Heart right ventricle (tissue), 16 donors: ENCODE data around the gene API5. TPM values are rescaled to one million over a fixed set of nuclear protein-coding genes. Genes with fewer than 3 reads are reported as not detected.

Experiments
- ATAC-seq, 8 donors: fragments of 200-7000 bp; cut with Tn5 transposase; one replicate each; pipeline ENCODE4 v1.9.1; 2020; ENCODE audit warnings: mild to moderate bottlenecking in 8 of 8, moderate library complexity in 8 of 8, moderate number of reproducible peaks in 1 of 8
- DNase-seq, 2 donors: peaks; one replicate each; pipeline ENCODE4 v3.0.0-alpha.2; 2020
- H3K27ac ChIP-seq, 10 donors: fragments of 200-600 bp; sonication (generic) in 2 of 10; one replicate each; pipeline versions ENCODE4 v1.5.0 to v1.8.0; 2020 to 2022; ENCODE audit warnings: mild to moderate bottlenecking in 3 of 10
- H3K27me3 ChIP-seq, 7 donors: fragments of 200-600 bp; one replicate each; pipeline ENCODE4 v1.8.0; 2021 to 2022; ENCODE audit warnings: mild to moderate bottlenecking in 2 of 7
- H3K36me3 ChIP-seq, 9 donors: fragments of 200-600 bp; sonication (generic) in 1 of 9; one replicate each; pipeline versions ENCODE4 v1.5.0 to v1.8.0; 2020 to 2022; ENCODE audit warnings: mild to moderate bottlenecking in 2 of 9
- H3K4me1 ChIP-seq, 9 donors: fragments of 200-600 bp; sonication (generic) in 1 of 9; one replicate each; pipeline versions ENCODE4 v1.5.0 to v1.8.0; 2020 to 2022; ENCODE audit warnings: mild to moderate bottlenecking in 4 of 9
- H3K4me3 ChIP-seq, 10 donors: fragments of 200-600 bp; sonication (generic) in 2 of 10; one replicate each; pipeline versions ENCODE4 v1.5.0 to v1.8.0; 2020 to 2022; ENCODE audit warnings: mild to moderate bottlenecking in 7 of 10, moderate library complexity in 2 of 10
- H3K9me3 ChIP-seq, 11 donors: fragments of 200-600 bp in 10 of 11; sonication (generic) in 2 of 11; one replicate each; pipeline versions ENCODE4 v1.5.0 to v1.8.0; 2013 to 2022; ENCODE audit warnings: mild to moderate bottlenecking in 2 of 11, control low read depth in 1 of 11, moderate library complexity in 1 of 11
- WGBS, 2 donors: extraction: QIAGEN DNeasy Blood & Tissue Kit; methylation state at CpG; one replicate each; pipeline ENCODE4 v1.1.7; 2013; ENCODE audit warnings: inconsistent platforms in 1 of 2; 5-methylcytosine and 5-hydroxymethylcytosine counted together
- intact Hi-C, 10 donors: fragments of 100-400 bp; cut with DNase I; formaldehyde crosslinking; loops; one replicate each; pipeline versions ENCODE4 v1.11.1 to v1.14.2; 2022
- long read RNA-seq, 3 donors: library from polyadenylated mRNA; unstranded; transcript quantifications; one replicate each; pipeline ENCODE4 v2.0.0, GENCODE V29; 2020 to 2021
- polyA plus RNA-seq, 2 donors: library from polyadenylated mRNA; stranded (reverse); fragments of 200-250 nt; gene quantifications; one replicate each; pipeline ENCODE4 v1.2.3, GENCODE V29; 2013
- total RNA-seq, 10 donors: library from RNA; stranded (reverse); fragmentation: NEBNext Ultra II Directional in 3 of 10; extraction: Animal tissue kit (Norgen Biotek cat#: 25700) in 3 of 10; gene quantifications; one replicate each; pipeline versions ENCODE4 v1.2.1 to v1.2.4, GENCODE V29; 2021 to 2023
- TF ChIP-seq, protein P1 (sequence below), 9 donors: fragments of 200-600 bp; sonication (generic) in 2 of 9; IDR thresholded peaks; one replicate each; pipeline versions ENCODE4 v1.5.0 to v1.8.0; 2021 to 2022; ENCODE audit warnings: antibody characterized with exemption in 9 of 9, mild to moderate bottlenecking in 5 of 9, moderate library complexity in 1 of 9
- donor health status: Arrhythmogenic right ventricular cardiomyopathy.
- donor health status: ischemic (EF 13 %, LVEDD 7.1; RV severe dilation, severe dysfunction).
- donor health status: healthy with polysubstance abuse.
- donor health status: DM: no; HTN: yes; CAD: no.
- donor health status: DM: no; HTN: no; CAD: no.
- donor health status: ischemic (EF 25% LVEDD 6.9; RV normal size, moderate dysfunction).
- donor health status: ischemic (EF 25% LVEDD 5.7; RV mildly dilated, moderate dysfunction).
- donor health status: healthy.
- donor health status: DM: yes; HTN: yes; CAD: no.
- donor health status: Ischemic cardiomyopathy.
- donor health status: ischemic (EF 35%, LVEDD 5.7; RV mildly dilated, moderate dysfunction).
- donor health status: nonischemic (EF 11% LVEDD 7.7; RV severe dilation, severe dysfunction).
- donor health status: DM: yes; HTN: yes; CAD: no.
- donor health status: PGD.
- donor health status: ischemic (EF 29% LVEDD 5.4; RV normal size, mild dysfunction).
- donor health status: nonischemic (EF 23%, LVEDD 6.1; RV moderate dilation, normal function).

Gene API5
- total RNA-seq: 10 to 100 TPM; 35.5 to 52.8 (median 41.2) TPM
- 10 to 100 TPM; 15.7 to 19.4 TPM for polyA plus RNA-seq
- long read RNA-seq, donor 1, transcript API5-201 (14 exons, 3,714 nt): major isoform, 42 of 86 reads
- long read RNA-seq, donor 1, transcript API5-208 (14 exons, 1,868 nt): minor isoform, 26 of 86 reads
- long read RNA-seq, donor 1, partial matches to known transcripts: 5 of 86 reads
- long read RNA-seq, donor 1, other reads (novel, unspliced or antisense): 8 of 86 reads
- long read RNA-seq, donor 2, transcript API5-201 (14 exons, 3,714 nt): major isoform, 53 of 115 reads
- long read RNA-seq, donor 2, transcript API5-208 (14 exons, 1,868 nt): minor isoform, 48 of 115 reads
- long read RNA-seq, donor 2, partial matches to known transcripts: 4 of 115 reads
- long read RNA-seq, donor 2, other reads (novel, unspliced or antisense): 6 of 115 reads
- long read RNA-seq, donor 3, transcript API5-208 (14 exons, 1,868 nt): minor isoform, 53 of 156 reads
- long read RNA-seq, donor 3, transcript API5-210 (13 exons, 1,760 nt): minor isoform, 8 of 156 reads
- long read RNA-seq, donor 3, transcript API5-201 (14 exons, 3,714 nt): major isoform, 67 of 156 reads
- long read RNA-seq, donor 3, partial matches to known transcripts: 10 of 156 reads
- long read RNA-seq, donor 3, other reads (novel, unspliced or antisense): 17 of 156 reads

DNA sequence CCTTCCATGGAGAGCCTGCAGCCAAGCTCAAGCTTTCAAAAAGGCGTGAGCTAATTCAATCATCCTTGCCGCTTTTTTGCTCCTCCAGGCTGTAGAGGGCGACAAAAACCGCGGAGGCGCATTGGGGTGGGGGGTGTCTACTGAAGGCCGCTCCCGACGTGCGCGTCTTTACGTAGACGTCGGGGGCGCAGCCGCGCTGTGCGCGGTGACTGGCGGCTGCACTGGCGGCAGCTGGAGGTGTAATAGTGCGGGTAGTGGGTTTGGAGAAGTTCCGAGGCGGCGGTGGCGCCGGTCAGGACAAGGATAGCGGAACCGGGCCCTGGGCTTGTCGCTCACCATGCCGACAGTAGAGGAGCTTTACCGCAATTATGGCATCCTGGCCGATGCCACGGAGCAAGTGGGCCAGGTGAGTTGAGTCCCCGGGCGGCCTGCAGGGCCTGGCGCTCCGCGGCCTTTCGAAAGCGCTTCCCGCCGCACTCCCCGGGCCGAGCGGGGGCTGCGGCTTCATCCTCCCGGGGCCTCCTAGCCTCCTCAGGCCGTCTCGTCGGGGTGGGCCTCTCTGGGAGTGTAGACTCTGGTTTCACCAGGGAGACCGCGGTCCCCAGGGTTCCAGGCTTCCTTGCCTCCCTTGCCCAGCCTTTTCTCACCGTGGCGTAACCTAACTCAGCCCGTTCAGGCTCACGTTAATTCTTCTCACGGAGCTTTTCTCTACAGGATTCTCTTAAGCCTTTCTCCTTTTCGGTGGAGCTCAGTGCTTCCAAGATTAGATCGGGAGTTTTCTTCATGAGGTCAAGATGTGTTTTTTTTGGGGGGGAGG lies at the start of gene API5:
Gene API5 (plus strand): TSS at position 206 of the 817 bp plus-strand sequence. CDS start 132 bp downstream, at position 338.
- ATAC-seq (peak; percentile 99 to 100 (median 100)), DNase-seq (peak; percentile 89 to 93)
- Histone ChIP-seq H3K4me3 (peak within 1 kb of the TSS; percentile 64 to 100 (median 94)), H3K36me3 (peaks cover 0 to 9% (median 0%) of the 10 kb centered on the region in 9 donors), H3K9me3 (no peaks in the 10 kb centered on the region), H3K27me3 (no peaks in the 10 kb centered on the region), H3K4me1 (peaks cover 0 to 46% (median 29%) of the 10 kb centered on the region in 9 donors), H3K27ac (peak within 1 kb of the TSS; percentile 12 to 92 (median 84))
- TF ChIP-seq, protein P1, sequence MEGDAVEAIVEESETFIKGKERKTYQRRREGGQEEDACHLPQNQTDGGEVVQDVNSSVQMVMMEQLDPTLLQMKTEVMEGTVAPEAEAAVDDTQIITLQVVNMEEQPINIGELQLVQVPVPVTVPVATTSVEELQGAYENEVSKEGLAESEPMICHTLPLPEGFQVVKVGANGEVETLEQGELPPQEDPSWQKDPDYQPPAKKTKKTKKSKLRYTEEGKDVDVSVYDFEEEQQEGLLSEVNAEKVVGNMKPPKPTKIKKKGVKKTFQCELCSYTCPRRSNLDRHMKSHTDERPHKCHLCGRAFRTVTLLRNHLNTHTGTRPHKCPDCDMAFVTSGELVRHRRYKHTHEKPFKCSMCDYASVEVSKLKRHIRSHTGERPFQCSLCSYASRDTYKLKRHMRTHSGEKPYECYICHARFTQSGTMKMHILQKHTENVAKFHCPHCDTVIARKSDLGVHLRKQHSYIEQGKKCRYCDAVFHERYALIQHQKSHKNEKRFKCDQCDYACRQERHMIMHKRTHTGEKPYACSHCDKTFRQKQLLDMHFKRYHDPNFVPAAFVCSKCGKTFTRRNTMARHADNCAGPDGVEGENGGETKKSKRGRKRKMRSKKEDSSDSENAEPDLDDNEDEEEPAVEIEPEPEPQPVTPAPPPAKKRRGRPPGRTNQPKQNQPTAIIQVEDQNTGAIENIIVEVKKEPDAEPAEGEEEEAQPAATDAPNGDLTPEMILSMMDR (IDR thresholded peaks at IDR 0.05): peak; percentile 47 to 88 (median 72)
- intact Hi-C loops: no loop called here
- WGBS, 2 donors: 0% methylated on average over 60 of the region's 60 CpGs

DNA sequence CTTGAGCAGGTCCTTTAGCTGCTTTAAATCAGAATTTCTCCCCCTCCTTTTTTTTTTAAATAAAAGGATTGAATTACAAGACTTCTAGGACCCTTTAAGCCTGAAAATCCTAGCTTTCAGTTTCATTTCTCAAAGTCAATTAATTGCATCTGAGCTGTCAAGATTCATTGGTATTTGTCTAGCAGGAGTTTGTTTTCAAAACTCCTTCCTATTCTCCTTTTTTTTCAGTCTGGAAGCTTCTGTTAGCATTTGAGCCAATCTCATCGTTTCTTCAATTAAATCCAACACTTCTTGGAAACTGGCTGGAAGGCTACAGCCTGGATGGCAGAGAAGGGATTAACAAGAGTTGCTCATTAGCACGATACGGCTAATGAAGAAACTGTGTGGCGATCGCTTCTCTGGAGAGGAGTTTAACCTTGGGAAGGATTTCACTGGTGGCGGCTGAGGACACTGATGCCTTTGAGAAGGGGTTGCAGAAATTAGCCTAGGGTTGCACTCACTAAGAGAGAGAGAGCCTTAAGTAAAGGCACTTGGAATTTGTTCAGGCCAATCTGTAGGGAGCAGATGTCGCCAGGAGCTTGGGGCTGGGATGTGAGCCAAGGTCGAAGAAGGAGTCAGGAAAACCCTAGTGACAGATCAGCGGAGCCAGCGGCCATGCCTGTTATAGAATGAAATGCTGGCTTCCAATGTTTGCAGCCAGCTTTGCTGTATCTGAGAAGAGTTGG lies 43.8 kb upstream of the API5 start:
- intact Hi-C loops: no loop called here
- no peak overlapping the region for H3K27ac ChIP-seq
- peaks cover 3 to 17% (median 5%) of the 10 kb centered on the region in 9 donors for H3K4me1 ChIP-seq
- peak overlapping the region in 5 of 10 donors; percentile 6 to 26 (median 22) for H3K4me3 ChIP-seq
- H3K27me3 ChIP-seq: no peaks in the 10 kb centered on the region
- no peaks in the 10 kb centered on the region for H3K36me3 ChIP-seq
- no peaks in the 10 kb centered on the region for H3K9me3 ChIP-seq
- TF ChIP-seq, protein P1 (IDR thresholded peaks at IDR 0.05): no peak
- ATAC-seq (peak in 6 of 8 donors; percentile 63 to 87 (median 76)), DNase-seq (peak; percentile 46 to 58)
- 31 to 40% methylated on average over 10 of the region's 10 CpGs for WGBS, 2 donors

DNA sequence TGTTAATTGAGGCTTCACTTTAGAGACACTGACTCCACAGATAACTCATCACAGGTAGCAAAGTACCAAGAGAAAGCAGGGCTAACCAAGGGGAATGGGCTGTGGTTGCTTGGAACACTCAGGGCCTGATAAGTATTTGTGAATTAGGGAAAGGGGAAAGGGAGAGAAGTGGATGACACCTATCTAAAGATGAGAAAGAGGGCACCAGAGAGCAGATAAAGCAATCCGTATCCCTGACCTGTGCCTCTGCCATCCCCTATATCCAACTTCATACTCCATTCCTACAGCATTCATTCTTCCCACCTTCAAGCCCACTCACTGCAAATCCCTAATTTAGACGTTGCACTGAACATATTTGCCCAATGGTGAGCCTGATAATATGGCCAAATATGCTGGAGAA lies 43.0 kb upstream of the API5 start:
- WGBS, 2 donors: 27 to 41% methylated on average over 2 of the region's 2 CpGs
- Histone ChIP-seq H3K9me3 (peaks cover 0 to 1% (median 0%) of the 10 kb centered on the region in 11 donors), H3K27me3 (no peaks in the 10 kb centered on the region), H3K4me3 (peak overlapping the region in 1 of 10 donors; percentile 26), H3K36me3 (no peaks in the 10 kb centered on the region), H3K4me1 (peaks cover 3 to 17% (median 5%) of the 10 kb centered on the region in 9 donors), H3K27ac (peak overlapping the region in 2 of 10 donors; percentile 28 to 29)
- peak in 1 of 8 donors; percentile 14 for ATAC-seq
- TF ChIP-seq, protein P1 (IDR thresholded peaks at IDR 0.05): no peak
- intact Hi-C loops: no loop called here
- no peak for DNase-seq
